K562 (cell line): ENCODE results near the gene POLRMT. TPM values are rescaled to one million over a fixed set of nuclear protein-coding genes. Genes with fewer than 3 reads are reported as not detected.
A peak's percentile ranks its signal among the peaks of the same experiment; 100 is the strongest.

Experiments used
- ATAC-seq: fragments of 200-7000 bp; cut with Tn5 transposase; 3 replicates; pipeline ENCODE4 v1.9.1; 2020; ENCODE audit warnings: moderate library complexity
- BruUV-seq: library from RNA; stranded (reverse); fragments of 400-500 nt; replicated peaks from 2 replicates; lab custom pipeline; 2021; lab: Mats Ljungman, UMichigan
- CTCF ChIA-PET: fragments of 300-600 bp; formaldehyde crosslinking; extraction: SDS; loops from one replicate; lab custom pipeline; 2021; ENCODE audit warnings: low intra/inter-chr PET ratio; lab: Yijun Ruan, JAX
- POLR2A ChIA-PET: fragments of 300-600, 350-650 bp; sonication (Branson Sonifier 250); formaldehyde crosslinking; extraction: SDS; loops from one replicate; lab custom pipeline; 2021; ENCODE audit warnings: antibody characterized with exemption, inconsistent platforms; lab: Yijun Ruan, JAX
- DNase-seq, 4 experiments: peaks; one replicate each; pipeline versions ENCODE4 v3.0.0 to v3.0.0-alpha.2; 2011 to 2018; ENCODE audit warnings: low spot score in 3 of 4, mixed read lengths in 3 of 4; ENCODE audit errors: extremely low read depth in 1 of 4
- FAIRE-seq: peaks from 2 replicates; lab custom pipeline; 2011; peaks lifted over from hg19 to GRCh38; lab: Jason Lieb, UNC
- H2AFZ ChIP-seq: 2 replicates; pipeline ENCODE4 v1.6.0; 2011; ENCODE audit warnings: low read depth, low read length, control low read depth, inconsistent platforms
- H3K27ac ChIP-seq: fragments of 200-600 bp; 3 replicates; pipeline ENCODE4 v1.8.0; 2011; ENCODE audit warnings: low read depth, mild to moderate bottlenecking, control low read depth, inconsistent platforms, low read length, moderate library complexity, mixed read lengths; ENCODE audit errors: extremely low read depth
- H3K27me3 ChIP-seq, 2 experiments: fragments of 300-600 bp in 1 of 2; 2 replicates in 1 of 2; 3 replicates in 1 of 2; pipeline versions ENCODE4 v1.6.0 to v1.8.0; 2011; ENCODE audit warnings: inconsistent platforms in 2 of 2, low read length in 2 of 2, mild to moderate bottlenecking in 1 of 2, mixed read lengths in 1 of 2, moderate library complexity in 1 of 2; ENCODE audit not compliant: control insufficient read depth in 2 of 2, insufficient read depth in 2 of 2
- H3K36me3 ChIP-seq: fragments of 300-600 bp; 3 replicates; pipeline ENCODE4 v1.8.0; 2011; ENCODE audit warnings: mild to moderate bottlenecking, low read length, inconsistent platforms; ENCODE audit not compliant: control insufficient read depth, insufficient read depth
- H3K4me1 ChIP-seq, 2 experiments: fragments of 200-600 bp in 1 of 2; replicated peaks in 1 of 2; 2 replicates in 1 of 2; 3 replicates in 1 of 2; pipeline versions ENCODE4 v1.5.1 to v1.8.0; 2011; ENCODE audit warnings: inconsistent platforms in 2 of 2, low read length in 2 of 2, mild to moderate bottlenecking in 1 of 2, mixed read lengths in 1 of 2, moderate library complexity in 1 of 2; ENCODE audit not compliant: control insufficient read depth in 2 of 2, insufficient read depth in 2 of 2
- H3K4me2 ChIP-seq: 2 replicates; pipeline ENCODE4 v1.6.1; 2011; ENCODE audit warnings: low read length, control low read depth, inconsistent platforms, mixed read lengths; ENCODE audit not compliant: insufficient read depth
- H3K4me3 ChIP-seq: fragments of 200-600 bp; sonication (generic), shearing (Covaris generic); 2 replicates; pipeline ENCODE4 v1.5.1; 2016; ENCODE audit warnings: control low read depth, inconsistent platforms
- H3K79me2 ChIP-seq: fragments of 200-600 bp; 3 replicates; pipeline ENCODE4 v1.8.0; 2011; ENCODE audit warnings: low read length, inconsistent platforms; ENCODE audit not compliant: control insufficient read depth, insufficient read depth
- H3K9ac ChIP-seq, 2 experiments: 2 replicates each; pipeline versions ENCODE4 v1.6.0 to v1.6.1; 2011; ENCODE audit warnings: low read depth in 2 of 2, low read length in 2 of 2, control low read depth in 1 of 2, inconsistent platforms in 1 of 2, mild to moderate bottlenecking in 1 of 2, mixed read lengths in 1 of 2; ENCODE audit not compliant: insufficient read depth in 1 of 2
- H3K9me1 ChIP-seq: one replicate; pipeline ENCODE4 v1.6.0; 2011; ENCODE audit warnings: inconsistent platforms, mild to moderate bottlenecking, low read length, moderate library complexity; ENCODE audit not compliant: control insufficient read depth, insufficient read depth
- H3K9me3 ChIP-seq: replicated peaks from 2 replicates; pipeline ENCODE4 v1.5.1; 2011; ENCODE audit warnings: low read depth, low read length, inconsistent platforms; ENCODE audit not compliant: control insufficient read depth, insufficient read depth
- H4K20me1 ChIP-seq: replicated peaks from 2 replicates; pipeline ENCODE4 v1.6.1; 2011; ENCODE audit warnings: low read length, inconsistent platforms, mixed read lengths; ENCODE audit not compliant: control insufficient read depth, insufficient read depth
- BCLAF1 ChIP-seq, 2 experiments: fragments of 450-650 bp in 1 of 2; IDR thresholded peaks; 2 replicates each; pipeline ENCODE4 v1.6.1; 2011 to 2017; ENCODE audit warnings: low read depth in 2 of 2, antibody characterized with exemption in 1 of 2, borderline replicate concordance in 1 of 2, low read length in 1 of 2, mild to moderate bottlenecking in 1 of 2, mixed read lengths in 1 of 2; ENCODE audit not compliant: control insufficient read depth in 1 of 2
- BCOR ChIP-seq: fragments of 450-650 bp; IDR thresholded peaks from 2 replicates; pipeline ENCODE4 v1.6.1; 2016
- ILF3 ChIP-seq: fragments of 450-650 bp; IDR thresholded peaks from 2 replicates; pipeline ENCODE4 v1.6.1; 2018; ENCODE audit warnings: antibody characterized with exemption, mild to moderate bottlenecking, moderate library complexity, borderline replicate concordance
- RBFOX2 ChIP-seq: fragments of 200-400 bp; formaldehyde crosslinking; IDR thresholded peaks from 2 replicates; pipeline ENCODE4 v1.6.1; 2017; ENCODE audit warnings: low read depth, mild to moderate bottlenecking, low read length, moderate library complexity
- RBM25 ChIP-seq: fragments of 200-400 bp; formaldehyde crosslinking; IDR thresholded peaks from 2 replicates; pipeline ENCODE4 v1.6.1; 2018; ENCODE audit warnings: low read length, low read depth, moderate library complexity; ENCODE audit not compliant: severe bottlenecking
- SMAD2 ChIP-seq: fragments of 150-350 bp; IDR thresholded peaks from 2 replicates; pipeline ENCODE4 v1.6.1; 2014; ENCODE audit warnings: low read depth, mild to moderate bottlenecking, low read length
- SRSF9 ChIP-seq: fragments of 200-400 bp; formaldehyde crosslinking; IDR thresholded peaks from 2 replicates; pipeline ENCODE4 v1.6.1; 2017; ENCODE audit warnings: low read depth, low read length, borderline replicate concordance
- WGBS: fragments of 100-300 bp; shearing (Covaris generic); methylation state at CpG from one replicate; pipeline ENCODE4 v1.1.6; 2016; ENCODE audit warnings: low coverage, mixed read lengths; ENCODE audit not compliant: insufficient coverage; ENCODE audit errors: missing lambda C conversion rate; 5-methylcytosine and 5-hydroxymethylcytosine counted together
- in situ Hi-C: fragments of 300-500 bp; cut with MboI; formaldehyde crosslinking; loops from 4 replicates; pipeline ENCODE4 v1.15.0; 2018; ENCODE audit warnings: inconsistent platforms, mixed read lengths
- intact Hi-C: fragments of 100-400 bp; cut with micrococcal nuclease; formaldehyde crosslinking; loops from 2 replicates; pipeline ENCODE4 v1.14.2; 2022
- polyA plus RNA-seq, 8 experiments: library from polyadenylated mRNA; depleted of rRNA in 4 of 8; stranded (reverse) in 5 of 8; unstranded in 3 of 8; fragments of >200 nt; fragmentation: Nextera tagmentation in 2 of 8; fragmentation: Illumina TruSeq in 1 of 8; extraction: Ambion mirVana in 2 of 8; extraction: Trizol in 1 of 8; gene quantifications; 2 replicates each; pipeline versions ENCODE4 v1.2.1 to v1.2.3, GENCODE V29; 2011 to 2014; ENCODE audit warnings: inconsistent platforms in 1 of 8, missing spikeins in 1 of 8
- total RNA-seq, 7 experiments: library from RNA; depleted of rRNA in 6 of 7; stranded (reverse); fragments of >200 nt in 6 of 7; fragmentation: Illumina TruSeq in 2 of 7; extraction: Trizol in 2 of 7; gene quantifications; 2 replicates each; pipeline versions ENCODE4 v1.2.1 to v1.2.3, GENCODE V29; 2011 to 2021; ENCODE audit warnings: low replicate concordance in 1 of 7

The POLRMT gene
- total and polyA plus RNA-seq, 9 of the 15 experiments (the other 6 are each of a cell fraction or from before 2014, with no cell fraction given) = 30.3 to 144 (median 68.0) TPM

- no peak for FAIRE-seq
Measured at GRCh38 chr19:608155-609003, 25.0 kb downstream of the POLRMT start.

DNA sequence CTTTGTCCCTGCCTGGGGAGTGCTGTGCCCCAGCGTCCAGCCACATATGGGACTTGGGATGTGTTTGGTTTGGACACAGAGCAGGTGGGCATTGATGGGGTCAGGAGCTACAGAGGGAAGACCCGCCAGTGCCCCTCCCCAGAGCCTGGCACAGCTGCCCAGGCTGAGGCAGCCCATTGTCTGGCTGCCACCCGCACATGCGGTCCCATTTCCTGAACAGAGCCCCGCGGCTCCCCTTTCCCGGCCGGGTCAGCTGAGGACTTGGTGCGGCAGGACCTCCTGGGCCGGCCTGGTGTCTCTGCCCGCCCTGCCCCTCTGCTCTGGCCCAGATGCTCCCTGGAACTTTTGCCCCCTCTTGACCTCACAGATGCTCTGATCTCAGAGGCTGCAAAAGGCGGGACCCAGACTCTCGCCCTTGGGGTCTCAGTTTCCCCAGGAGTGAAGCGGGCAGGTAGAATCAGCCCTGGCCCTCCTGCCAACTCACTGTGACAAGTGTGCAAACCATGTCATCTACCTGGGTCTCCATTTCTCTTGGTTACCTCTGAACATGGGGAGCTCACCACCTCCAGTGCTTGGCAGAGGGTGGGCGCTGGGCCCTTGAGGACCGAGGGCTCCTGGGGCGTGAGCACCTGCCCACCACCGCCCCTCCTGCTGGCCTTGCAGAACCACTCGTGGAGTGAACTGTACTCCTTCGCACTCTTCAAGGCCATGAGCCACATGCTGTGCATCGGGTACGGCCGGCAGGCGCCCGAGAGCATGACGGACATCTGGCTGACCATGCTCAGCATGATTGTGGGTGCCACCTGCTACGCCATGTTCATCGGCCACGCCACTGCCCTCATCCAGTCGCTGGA is 25.8 kb downstream of the POLRMT start:
- no peak overlapping the region for H3K9ac ChIP-seq
- FAIRE-seq = no peak
- H3K4me1 ChIP-seq = peaks cover 17 to 72% of the 10 kb centered on the region in 2 experiments
- TF ChIP-seq SRSF9 = no peak
- peak; percentile 71 for TF ChIP-seq BCOR
- no peak for TF ChIP-seq ILF3
- TF ChIP-seq RBM25 = peak; percentile 35
- TF ChIP-seq BCLAF1 (IDR thresholded peaks at IDR 0.05; ENCODE audit: borderline replicate concordance in 1 of 2, control insufficient read depth in 1 of 2, low read depth in 2 of 2, low read length in 1 of 2) = no peak
- WGBS = 91% methylated on average over 25 of the region's 30 CpGs
- no peaks in the 10 kb centered on the region for H3K79me2 ChIP-seq
- intact Hi-C loops = no loop called here
- no peak for DNase-seq
- H3K4me2 ChIP-seq = no peak overlapping the region
- ATAC-seq = no peak
- no peaks in the 10 kb centered on the region for H3K27me3 ChIP-seq
- BruUV-seq = no TSS peak
- peaks cover 5% of the 10 kb centered on the region; the same call in 2 of the 3 replicates for H3K36me3 ChIP-seq
- H3K9me3 ChIP-seq = no peaks in the 10 kb centered on the region; the same call in 1 of the 2 replicates
- POLR2A ChIA-PET = interaction anchor here (1.1 kb wide), 1 partner anchor 31 kb away, joined by 4 read pairs; no protein-coding TSS in a partner anchor
- H2AFZ ChIP-seq = no peak overlapping the region
- H3K4me3 ChIP-seq = no peak overlapping the region
- no peaks in the 10 kb centered on the region for H4K20me1 ChIP-seq
- no peaks in the 10 kb centered on the region for H3K9me1 ChIP-seq
- CTCF ChIA-PET = no interaction called here
- in situ Hi-C loops = no loop called here
- H3K27ac ChIP-seq = no peak overlapping the region

More at GRCh38 chr19:608155-609003, 25.0 kb downstream of the POLRMT start:
- POLR2A ChIA-PET = interaction anchor here (0.7 to 1.1 kb wide), 2 partner anchors 31 to 34 kb away, joined by 3 to 4 read pairs; no protein-coding TSS in a partner anchor
- Histone ChIP-seq H3K27ac (no peak overlapping the region), H3K9me3 (no peaks in the 10 kb centered on the region; the same call in 1 of the 2 replicates), H3K36me3 (peaks cover 12% of the 10 kb centered on the region; the same call in 2 of the 3 replicates)
- WGBS = 91% methylated on average over 21 of the region's 30 CpGs
- 0 out of 2 replicates have a peak, but pooled peaks have one; percentile 0 for TF ChIP-seq RBFOX2
- TF ChIP-seq SMAD2 = no peak
- TF ChIP-seq, all 486 proteins: peak for 1
- ATAC-seq = no peak
- no peak overlapping the region for H3K4me3 ChIP-seq
- no peaks in the 10 kb centered on the region for H4K20me1 ChIP-seq
- no peak overlapping the region for H3K9ac ChIP-seq
- no peaks in the 10 kb centered on the region for H3K9me1 ChIP-seq
- no peaks in the 10 kb centered on the region for H3K79me2 ChIP-seq
- BruUV-seq = no TSS peak
- H3K27me3 ChIP-seq = no peaks in the 10 kb centered on the region
- intact Hi-C loops (no loop called here), in situ Hi-C loops (no loop called here)
- no peak overlapping the region for H3K4me2 ChIP-seq
- peaks cover 17 to 69% of the 10 kb centered on the region in 2 experiments for H3K4me1 ChIP-seq
- no peak overlapping the region for H2AFZ ChIP-seq
- CTCF ChIA-PET = no interaction called here
- no peak for DNase-seq
